Right lobe of liver (tissue), 4 donors: Measurements from ENCODE around the gene AAK1.

Experiments used
- CTCF ChIP-seq, 4 donors: fragments of 200-600 bp in 3 of 4; fragments of 450-650 bp in 1 of 4; IDR thresholded peaks; one replicate each; pipeline versions ENCODE4 v1.5.1 to v1.8.0; 2016 to 2022; ENCODE audit warnings: antibody characterized with exemption in 4 of 4, mild to moderate bottlenecking in 2 of 4
- POLR2A ChIP-seq: fragments of 450-650 bp; IDR thresholded peaks from one replicate; pipeline ENCODE4 v1.6.1; 2017; ENCODE audit warnings: antibody characterized with exemption, mild to moderate bottlenecking
- donor health status: DM: no; HTN: no; CAD: no.
- donor health status: DM: no; HTN: no; CAD: no.
- donor health status: DM: no; HTN: yes; CAD: no.

DNA sequence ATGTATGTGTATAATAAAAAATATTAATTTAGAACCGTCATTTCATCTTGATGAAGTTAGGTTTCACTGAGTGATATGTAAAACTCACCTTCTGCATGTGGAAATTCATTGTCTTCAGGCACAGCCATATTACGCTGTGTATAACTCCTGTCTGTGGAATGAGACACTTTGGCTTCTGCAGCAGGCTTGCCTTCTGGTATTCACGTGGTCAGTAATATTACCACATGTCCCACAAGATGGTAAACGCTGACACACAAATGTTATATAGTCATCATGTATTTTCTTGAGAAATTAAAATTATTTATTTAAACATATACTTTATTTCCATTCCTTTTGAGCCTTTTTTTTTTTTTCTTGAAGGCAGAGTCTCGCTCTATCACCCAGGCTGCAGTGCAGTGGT, 25.1 kb upstream of the AAK1 start:
- TF ChIP-seq POLR2A (no peak), CTCF (IDR thresholded peaks at IDR 0.05) (no peak)
